Fibroblast of skin of back (primary cell): ENCODE results near the gene HS6ST2.

ENCODE experiments used
- DNase-seq: peaks from one replicate; pipeline ENCODE4 v3.0.0-alpha.2; 2013

The HS6ST2 gene

DNA sequence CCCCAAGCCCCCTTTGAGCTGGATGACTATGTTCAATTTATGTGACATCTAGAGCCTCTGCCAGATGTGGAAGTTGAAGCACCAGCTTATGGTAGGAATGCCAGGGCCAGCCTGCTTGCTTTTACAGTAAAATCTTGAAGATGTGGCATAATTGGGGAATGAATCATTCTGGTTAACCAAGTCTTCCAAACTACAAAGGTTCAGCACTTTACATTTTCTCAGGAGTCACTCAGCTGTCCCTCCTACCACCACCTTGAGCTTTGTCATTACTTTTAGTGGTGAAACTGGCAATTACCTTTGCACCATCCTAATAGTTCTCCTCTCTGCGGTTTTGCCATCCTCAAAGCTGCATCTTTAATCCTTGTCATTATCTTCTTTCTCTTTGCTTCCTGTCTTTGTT, 172.2 kb downstream of the HS6ST2 start:
- peak; percentile 24 for DNase-seq

DNA sequence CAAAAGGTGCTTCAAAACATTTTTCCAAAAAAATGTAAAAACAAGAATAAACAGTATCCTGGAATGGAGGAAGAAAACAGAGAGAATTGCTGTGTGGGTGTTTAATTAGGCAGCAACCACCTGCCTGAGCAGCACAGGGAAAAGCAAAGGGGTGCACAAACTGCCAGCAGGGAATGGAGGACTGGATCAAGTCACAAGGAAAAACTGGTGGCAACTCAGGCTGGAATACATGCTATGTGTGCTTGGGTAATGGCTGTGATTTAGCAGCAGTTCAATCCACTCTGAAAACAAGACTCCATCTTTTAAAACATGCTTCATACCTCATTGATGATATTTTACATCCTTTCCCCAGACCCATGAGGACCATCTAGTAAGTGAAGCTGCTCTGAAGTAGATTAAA, 179.5 kb downstream of the HS6ST2 start:
- no peak for DNase-seq

DNA sequence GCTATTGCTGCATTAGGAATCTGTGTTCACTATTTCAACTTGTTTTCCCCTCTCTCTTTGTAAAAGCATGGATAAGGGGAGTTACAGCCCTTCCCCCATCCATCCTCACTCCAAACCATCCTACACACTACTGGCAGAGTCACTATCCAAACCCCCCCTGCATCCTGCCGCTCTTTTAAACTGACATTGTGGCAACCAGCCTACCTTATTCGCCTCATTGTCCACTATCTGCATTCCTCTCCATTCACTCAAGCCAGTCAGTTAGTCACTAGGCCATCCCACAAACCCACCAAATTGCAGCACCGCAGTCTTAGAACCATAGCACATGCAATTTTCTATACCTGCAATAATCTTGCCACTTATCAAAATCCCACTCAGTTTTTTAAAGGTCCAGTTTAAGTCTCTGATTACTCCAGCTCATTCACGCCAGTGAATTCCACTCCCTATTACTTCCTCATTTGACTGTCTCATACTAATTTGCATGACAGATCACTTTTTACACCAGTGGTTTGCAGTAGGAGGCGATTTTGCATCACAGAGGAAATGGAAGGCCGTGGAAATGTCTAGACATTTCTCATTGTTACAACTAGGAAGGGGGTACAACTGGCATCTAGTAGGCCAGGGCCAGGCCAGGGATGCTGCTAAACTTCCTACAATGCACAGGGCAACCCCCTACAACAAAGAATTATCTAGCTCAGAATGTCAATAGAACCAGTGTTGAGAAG, 181.8 kb downstream of the HS6ST2 start:
- DNase-seq, result no peak

DNA sequence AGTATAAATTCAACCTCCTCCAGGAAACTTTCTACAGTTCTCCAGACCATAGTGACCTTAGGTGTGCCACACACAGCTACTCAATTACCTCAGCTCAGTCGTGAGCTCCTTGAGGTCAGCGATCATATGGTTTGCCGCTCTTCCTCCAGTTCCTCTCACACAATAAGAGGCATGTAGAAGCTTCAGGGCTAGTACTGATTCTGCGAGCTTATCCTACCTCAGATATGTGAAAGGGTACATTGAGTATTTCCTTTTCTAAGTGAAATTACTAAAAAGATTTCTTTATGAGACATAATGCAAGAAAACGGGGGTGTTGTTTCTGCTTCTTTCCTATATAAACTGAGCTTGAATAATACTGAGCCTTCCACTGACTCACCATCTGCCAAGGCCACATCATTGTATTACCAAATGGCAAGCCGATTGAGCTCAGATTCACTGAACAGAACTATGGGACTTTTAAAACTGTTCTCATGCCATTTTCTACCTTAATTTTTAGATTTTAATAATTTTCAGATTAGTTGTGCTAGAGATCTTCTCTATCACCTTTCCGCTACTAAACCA, 183.1 kb downstream of the HS6ST2 start:
- no peak for DNase-seq

DNA sequence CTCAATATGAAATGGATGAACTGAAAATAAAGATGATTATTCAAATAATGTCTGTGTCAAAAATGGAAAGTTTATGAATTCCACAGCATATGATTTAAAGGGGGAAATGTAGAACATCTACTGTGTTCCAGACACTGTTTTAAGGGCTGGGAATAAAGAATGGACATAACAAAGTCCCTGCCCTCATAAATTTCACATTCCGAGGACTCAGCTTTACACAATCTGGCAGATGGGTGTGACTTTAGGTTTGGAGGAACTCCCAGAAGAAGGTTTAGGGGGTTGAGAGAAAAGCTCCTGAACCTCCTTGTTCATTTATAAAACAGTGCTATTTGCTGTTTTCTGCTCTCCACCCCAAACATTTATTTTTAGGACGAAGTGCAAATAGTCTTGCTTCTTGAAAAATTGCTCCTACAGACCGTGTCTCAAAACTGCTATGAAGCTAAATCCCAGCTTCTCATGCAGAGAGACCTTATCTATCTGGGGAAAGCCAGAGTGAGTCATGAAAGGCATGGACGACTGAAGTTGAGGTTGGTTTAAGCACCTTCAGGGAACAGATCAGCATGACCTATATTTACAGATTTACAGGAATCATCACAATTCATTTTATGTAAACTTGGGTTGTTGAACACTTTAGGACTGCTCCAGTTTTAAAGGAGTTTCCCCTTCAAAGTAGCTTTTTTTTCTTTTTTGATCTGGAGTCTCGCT, 184.3 kb downstream of the HS6ST2 start:
- no peak for DNase-seq

DNA sequence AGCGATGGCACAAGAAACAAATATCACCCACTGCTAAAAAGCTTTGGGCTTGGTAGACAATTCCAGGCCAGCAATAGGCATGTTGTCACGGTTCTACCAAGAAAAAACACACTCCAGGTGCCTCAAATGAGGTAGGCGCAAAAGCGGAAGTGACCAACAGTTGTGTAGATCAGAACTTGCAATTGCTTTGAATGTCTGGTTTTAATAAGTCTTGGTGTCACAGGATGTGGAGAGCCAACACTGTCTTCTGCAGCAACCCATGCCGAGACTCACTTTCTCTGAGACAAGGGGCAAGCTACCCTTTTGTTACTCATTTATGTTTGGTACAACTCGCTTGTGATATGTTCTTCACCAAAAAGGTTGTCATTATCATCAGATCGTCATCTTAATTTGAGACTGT, 188.8 kb downstream of the HS6ST2 start:
- no peak for DNase-seq

DNA sequence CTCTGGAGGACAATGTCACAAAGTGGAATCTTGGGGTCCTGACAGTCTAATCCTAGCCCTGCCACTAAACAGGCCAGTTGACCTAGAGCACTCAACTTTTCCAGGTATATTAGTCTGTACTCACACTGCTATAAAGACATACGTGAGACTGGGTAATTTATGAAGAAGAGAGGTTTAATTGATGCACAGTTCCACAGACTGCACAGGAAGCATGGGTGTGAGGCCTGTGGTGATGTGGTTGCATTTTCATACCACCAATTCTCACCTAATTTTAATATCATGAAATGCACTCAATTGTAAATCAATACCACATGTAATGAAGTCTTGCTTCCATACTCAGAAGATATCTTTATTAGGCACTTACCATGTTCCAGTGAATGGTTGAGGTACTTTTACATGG, 192.0 kb downstream of the HS6ST2 start:
- DNase-seq, result no peak

DNA sequence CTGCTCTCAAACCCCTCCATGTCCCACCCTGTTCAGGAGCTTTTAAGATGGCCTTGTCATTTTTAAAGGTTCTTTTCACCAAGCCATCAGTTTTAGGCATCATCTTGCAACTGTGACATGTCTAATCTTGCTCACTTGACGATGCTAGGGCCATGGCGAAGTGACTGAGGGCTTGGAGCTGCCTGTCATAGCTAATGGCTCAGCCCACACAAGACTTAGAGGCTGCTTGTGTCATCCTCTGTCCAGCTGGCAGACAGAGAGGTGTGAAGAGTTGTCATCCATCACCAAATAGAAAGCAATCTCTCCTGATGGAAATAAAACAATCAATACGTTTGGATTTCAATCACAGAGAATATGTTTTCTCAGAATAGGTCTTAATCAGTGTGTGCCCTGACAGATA, 194.9 kb downstream of the HS6ST2 start:
- no peak for DNase-seq

DNA sequence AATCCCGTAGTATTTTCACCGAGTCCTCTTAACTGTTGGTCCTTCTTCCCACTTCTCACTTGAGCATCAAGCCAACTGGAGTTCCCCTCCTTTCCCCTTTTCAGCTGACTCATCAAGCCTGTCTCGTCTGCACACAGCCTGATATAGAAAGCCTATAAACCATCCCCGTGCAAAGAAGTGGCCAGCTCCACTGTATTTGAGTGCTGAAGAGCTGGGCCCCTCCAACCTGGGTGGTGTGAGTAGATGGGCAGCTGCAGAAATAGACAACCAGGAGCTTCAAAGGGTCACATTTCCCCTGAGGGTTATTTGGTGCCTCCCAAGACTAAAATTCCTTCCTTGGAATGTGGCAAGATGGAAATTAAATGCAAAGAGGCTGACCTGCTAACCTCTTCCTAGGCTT, 199.7 kb downstream of the HS6ST2 start:
- DNase-seq, result no peak

DNA sequence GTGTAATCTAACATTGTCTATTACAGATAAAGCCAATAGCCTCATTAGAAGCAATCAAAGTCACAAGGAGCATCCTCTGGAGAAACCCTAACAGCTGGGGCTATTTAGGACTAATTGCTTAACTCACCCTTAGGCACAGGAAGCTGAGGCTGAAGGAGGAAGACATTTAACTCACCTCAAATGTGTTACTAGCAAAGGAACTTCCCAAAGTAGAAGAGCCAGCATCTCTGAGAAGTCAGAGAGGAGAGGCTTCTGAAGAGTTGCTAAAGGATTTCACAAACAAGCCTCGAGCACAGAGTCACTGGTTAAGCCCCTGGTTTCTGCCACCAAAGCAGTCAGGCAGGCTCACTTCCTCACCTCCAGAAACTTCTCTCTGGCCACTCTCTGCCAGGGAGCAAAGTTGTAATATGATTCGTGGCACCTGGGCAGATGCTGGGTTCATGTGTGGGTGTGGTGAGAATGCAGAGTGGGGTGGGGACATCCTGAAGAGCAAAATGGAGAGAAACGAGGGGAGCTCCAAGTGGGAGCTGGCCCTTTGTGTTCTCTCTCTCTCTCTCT, 201.3 kb downstream of the HS6ST2 start:
- DNase-seq, result no peak

DNA sequence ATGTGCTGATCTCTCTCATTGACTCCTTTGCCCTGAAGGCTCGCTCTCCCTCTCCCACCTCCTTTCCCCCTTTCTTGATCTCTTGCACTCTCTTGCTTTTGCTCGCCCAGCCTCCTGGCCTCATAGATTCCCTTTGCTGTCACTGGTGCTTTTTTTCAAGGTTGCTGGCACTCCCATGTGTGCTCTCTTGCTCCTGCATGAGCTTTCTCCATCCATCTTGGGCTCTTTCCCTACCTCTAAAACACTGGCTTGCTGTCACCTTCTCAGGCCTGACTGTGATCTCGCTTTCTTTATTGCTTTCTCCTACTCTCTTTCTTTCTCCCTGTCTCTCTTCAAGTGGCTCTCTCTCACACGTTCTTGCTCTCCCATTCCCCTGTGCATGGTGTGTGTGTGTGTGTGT, 202.0 kb downstream of the HS6ST2 start:
- no peak for DNase-seq

DNA sequence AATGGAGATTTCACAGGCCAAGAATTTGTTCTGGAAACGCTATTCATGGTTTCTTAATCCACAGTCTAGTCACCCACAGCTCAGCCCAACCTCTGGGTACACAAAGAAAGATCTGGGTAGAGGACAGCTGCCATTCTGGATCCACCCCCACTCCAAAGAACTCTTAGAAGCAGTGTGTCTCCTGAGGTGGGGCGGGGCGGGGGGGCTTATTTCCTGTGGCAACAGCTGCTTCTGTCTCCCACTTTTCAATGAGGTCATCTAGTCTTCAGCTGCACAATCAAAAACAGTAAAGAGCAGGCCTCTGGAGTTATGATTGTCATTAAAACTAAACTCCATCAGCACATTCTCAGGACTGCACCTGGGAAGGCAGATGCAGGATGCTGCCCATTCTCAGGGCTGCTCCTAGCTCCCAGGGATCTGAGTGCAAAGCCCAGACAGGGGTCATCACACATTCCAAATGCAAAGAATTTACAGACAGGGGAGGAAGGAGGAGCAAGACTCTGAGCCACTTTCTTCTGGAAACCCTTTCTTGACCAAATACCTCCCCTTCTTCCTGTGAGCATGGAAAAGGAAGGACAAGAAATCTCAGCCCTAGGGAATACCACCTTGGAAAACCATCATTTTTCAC, 207.3 kb downstream of the HS6ST2 start:
- DNase-seq, result no peak

DNA sequence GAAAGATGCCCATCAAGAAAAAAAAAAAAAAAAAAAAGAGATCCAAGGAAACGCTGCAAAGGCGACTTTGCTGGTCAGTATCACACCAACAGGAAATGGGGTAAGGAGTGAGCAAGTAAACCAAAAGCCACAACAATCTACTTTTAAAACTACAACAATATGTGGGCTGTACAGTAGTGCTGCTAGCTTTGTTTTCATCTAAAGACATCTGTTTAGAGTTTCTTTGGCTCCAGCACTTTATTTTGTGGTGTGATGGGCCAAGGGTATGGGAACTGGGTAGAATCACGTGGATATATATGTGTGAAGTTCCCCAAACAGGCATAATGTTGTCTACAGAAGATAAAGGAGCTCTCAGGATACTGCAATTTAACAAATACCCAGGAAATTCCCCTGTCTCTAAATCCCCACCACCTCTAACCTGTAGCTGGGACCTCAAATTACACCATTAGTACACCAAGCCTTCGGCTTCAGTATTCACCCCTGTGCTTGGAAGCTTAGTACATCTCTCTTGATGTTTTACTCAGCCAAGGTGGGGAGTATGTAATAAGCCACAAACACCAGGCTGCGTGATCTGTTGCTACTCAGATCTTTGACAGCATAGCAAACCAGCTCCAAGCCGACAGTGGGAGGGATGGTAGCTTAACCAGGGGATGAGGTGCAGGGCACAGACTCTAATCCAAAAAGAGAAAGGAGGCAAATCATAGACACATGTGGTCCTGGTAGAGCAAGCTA, 207.9 kb downstream of the HS6ST2 start:
- DNase-seq, result no peak

DNA sequence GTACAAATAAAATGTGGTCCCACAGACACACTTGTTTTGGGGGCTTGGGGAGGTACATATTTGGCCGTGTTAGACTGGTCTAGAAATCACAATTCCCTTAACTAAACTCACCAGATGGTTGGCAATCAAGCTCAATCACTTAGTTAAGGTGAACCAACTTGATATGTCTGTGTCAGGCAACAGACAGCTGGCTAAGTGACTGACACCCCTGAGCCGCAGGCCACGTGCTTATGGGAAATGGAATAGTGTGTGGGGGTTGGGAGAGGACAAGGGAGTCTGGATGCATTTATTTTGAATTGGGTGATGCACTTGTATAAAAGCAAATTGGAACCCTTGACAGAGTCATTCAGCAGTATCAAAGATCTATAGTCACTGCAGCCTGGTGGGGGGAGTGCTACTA, 209.0 kb downstream of the HS6ST2 start:
- DNase-seq, result no peak

DNA sequence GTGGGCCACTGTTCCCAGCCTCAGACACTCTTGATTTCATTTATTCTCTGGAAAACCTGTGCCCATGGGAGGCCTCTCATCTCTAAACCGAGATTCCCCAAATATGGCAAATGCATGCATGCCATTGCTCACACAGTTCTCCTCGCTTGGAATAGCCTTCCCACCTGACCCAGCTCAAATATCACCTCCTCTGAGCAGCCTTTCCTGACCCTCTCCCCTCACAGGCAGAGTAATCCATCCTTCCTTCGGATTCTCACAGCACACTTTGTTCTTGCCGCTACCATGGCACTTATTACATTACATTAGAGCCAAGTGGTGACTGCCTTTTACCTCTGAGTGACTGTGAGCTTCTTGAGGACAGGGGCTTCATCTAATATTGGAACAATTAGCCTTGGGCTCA, 209.5 kb downstream of the HS6ST2 start:
- DNase-seq, result no peak

DNA sequence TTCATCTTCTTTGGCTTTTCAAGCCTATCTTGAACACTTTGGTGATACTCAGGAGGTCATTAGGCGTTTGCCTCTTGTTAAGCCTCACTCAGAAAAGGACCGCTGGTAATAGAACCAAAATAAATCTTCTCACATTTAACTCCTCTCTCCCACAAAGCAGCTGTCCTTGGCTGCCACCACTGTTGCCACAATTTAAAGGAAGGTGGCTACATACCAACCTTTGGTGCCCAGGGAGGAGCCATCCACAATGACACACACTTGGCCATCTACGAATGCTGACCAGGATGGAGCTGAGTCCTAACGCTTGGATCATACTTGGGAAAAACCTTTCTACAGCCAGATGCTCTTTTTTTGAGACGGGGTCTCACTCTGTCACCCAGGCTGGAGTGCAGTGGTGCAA, 210.2 kb downstream of the HS6ST2 start:
- DNase-seq, result no peak

DNA sequence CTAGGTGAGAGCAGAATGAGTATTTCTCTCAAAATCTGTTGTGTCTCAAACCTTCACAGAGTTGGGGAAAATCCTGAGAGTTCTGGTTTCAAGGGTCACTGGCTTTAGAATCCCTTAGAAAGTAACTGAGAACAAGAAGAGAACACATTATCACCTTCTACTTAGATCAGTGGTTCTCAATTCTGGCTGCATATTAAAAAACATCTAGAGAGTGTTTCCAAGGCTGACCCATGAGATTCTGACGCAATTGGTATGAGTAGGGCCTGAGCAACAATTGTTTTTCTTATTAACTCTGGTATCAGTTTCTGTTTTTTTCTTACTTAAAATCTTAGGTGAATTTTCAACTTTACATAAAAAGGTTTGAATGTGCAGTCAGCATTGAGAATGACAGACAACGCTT, 212.8 kb downstream of the HS6ST2 start:
- DNase-seq, result no peak

DNA sequence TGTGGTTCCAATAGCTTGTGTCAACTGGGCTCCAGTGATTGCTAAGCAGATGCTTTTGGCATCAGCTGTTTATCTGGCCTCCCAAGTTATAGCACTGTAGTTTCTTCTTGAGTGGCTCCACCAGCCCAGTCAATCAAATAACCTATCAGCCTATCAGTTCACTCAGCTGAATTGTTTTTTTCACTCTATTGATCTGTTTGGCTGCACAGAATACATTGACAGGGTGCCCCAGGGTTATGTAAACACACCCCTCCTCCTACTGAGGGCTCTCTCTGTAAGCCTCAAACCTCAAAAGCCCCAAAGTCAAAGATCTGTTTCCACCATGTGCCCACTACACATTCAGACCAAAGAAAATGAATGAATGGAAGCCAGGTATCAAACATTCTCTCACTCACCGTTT, 214.0 kb downstream of the HS6ST2 start:
- no peak for DNase-seq

DNA sequence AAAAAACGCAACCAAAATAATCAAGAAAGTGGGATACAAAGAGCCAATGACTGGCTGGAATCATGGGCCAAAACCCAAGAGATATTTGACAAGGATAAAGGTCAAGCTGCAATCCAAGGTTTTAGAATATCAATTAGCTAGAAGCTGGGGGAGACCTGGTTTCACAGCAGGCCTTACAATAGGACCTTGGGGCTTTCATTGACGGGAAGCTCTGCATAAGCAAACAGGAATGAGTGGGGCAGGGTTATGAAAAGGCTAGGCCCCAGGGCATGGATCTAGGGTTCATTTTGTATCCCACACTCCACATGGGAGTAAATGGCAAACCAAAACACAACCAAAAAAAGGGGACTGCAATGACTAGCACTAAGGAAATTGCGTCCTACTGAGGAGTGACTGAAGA, 215.3 kb downstream of the HS6ST2 start:
- no peak for DNase-seq

DNA sequence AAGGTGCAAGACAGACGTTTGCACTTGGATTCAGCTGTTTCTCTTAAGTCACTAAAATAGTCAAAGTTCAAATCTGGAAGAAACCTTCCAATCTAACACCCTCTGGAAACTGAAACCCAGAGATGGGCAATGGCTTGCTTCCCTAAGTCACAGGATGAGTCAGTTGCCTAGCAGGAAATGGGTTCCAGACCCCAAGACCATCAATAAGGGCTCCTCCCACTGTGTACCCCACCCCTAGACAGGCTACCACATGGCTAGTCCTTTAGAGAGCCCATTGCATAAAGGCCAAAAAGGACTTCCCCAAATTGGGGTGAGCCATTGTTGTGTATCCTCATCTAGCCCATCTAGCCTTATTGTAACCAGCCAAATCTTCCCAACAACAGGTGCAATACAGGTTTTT, 216.2 kb downstream of the HS6ST2 start:
- DNase-seq, result no peak

DNA sequence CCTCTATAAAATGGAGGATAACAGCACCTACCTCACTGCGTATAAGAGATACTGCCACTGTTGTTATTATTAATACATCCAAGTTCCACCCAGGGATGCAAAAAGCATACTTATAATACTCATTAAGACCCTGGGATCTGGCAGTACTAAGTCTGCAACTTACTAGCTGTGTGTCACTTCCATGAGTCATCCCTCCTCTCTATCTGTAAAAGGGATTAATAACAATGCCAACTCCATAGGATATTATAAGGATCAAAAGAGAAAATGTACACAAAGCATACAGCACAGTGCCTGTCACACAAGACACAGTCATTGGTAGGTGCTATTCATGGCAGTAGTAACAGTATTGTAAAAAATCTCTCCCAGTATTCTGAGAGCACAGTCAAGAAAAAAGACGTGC, 216.7 kb downstream of the HS6ST2 start:
- DNase-seq, result no peak

DNA sequence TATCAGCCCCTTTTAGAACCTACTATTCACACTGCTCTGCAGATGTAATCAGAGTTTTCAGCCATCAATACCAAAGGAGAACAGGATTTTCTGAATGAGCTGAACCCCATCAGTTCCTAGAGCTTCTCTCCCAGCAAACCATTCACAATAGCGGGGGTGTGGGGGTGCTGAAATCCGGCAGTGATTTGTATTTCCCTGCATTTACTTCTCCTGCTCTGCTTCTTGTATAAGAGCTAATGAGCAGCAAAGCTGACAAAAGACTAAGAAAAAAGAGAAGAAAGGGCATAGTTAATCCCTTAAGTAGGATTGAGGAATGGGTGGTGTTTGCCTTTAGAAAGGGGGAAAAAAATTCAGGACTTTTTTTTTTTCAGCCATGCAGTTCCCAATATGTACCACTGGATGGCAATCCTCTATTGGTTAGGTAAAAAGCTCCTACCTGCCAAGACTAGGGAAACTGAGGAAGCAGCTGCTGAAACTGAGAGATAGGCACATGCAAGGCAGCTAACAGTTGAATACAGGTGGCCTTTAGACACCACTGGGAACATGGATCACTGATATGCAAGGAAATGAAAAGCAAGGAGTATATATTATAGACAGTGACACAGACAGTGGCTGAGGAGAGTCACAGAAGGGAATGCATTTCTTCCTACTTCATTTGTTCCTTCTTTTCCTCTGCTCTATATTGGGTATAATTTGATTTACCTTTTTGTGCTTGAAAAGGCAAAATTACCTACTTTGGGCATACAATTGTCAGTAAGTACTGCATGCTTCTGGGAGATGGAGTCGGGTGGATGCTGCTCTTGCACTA, 217.9 kb downstream of the HS6ST2 start:
- DNase-seq, result no peak
